Mammary epithelial cell (primary cell): ENCODE data around the gene PRRC2C.

ENCODE experiments used
- CTCF ChIP-seq, 2 donors: IDR thresholded peaks in 1 of 2; conservative IDR thresholded peaks in 1 of 2; 2 replicates each; pipeline ENCODE4 v1.5.1; 2011 to 2012; ENCODE audit warnings: inconsistent platforms in 2 of 2, low read length in 2 of 2, mild to moderate bottlenecking in 2 of 2, control low read depth in 1 of 2, low read depth in 1 of 2; ENCODE audit not compliant: insufficient read depth in 1 of 2; ENCODE audit errors: extremely low read depth in 1 of 2
- EZH2 ChIP-seq: IDR thresholded peaks from 2 replicates; pipeline ENCODE4 v1.6.1; 2012; ENCODE audit warnings: low read length, inconsistent platforms, borderline replicate concordance

- TF ChIP-seq CTCF (conservative IDR thresholded peaks at IDR 0.05 in 1 of 2, IDR thresholded peaks at IDR 0.05 in 1 of 2; ENCODE audit: extremely low read depth in 1 of 2, insufficient read depth in 1 of 2, low read depth in 1 of 2, low read length in 2 of 2) = no peak
- TF ChIP-seq EZH2 = no peak
Observed at GRCh38 chr1:171506525-171507304, 21.4 kb downstream of the PRRC2C start.
